BE2C (cell line): ENCODE data around the gene NME3.
A peak's percentile ranks its signal among the peaks of the same experiment; 100 is the strongest.

ENCODE experiments used
- DNase-seq: peaks from one replicate; pipeline ENCODE4 v3.0.0-alpha.2; 2020
- H3K27me3 ChIP-seq: fragments of 250-450 bp; sonication (Bioruptor Pico); 2 replicates; pipeline ENCODE4 v1.5.1; 2020; ENCODE audit warnings: mild to moderate bottlenecking
- H3K36me3 ChIP-seq: fragments of 250-450 bp; sonication (Bioruptor Pico); 2 replicates; pipeline ENCODE4 v1.5.1; 2020; ENCODE audit warnings: mild to moderate bottlenecking
- H3K4me1 ChIP-seq: fragments of 250-450 bp; sonication (Bioruptor Pico); 2 replicates; pipeline ENCODE4 v1.5.1; 2020
- H3K4me3 ChIP-seq: 2 replicates; pipeline ENCODE4 v1.5.1; 2011; ENCODE audit warnings: low read depth, low read length
- H3K9me3 ChIP-seq: fragments of 250-450 bp; sonication (Bioruptor Pico); 2 replicates; pipeline ENCODE4 v1.5.1; 2020
- TF ChIP-seq, protein P1 (sequence below): IDR thresholded peaks from 2 replicates; pipeline ENCODE4 v1.5.1; 2012; ENCODE audit warnings: mild to moderate bottlenecking, low read depth, low read length

The NME3 gene

DNA sequence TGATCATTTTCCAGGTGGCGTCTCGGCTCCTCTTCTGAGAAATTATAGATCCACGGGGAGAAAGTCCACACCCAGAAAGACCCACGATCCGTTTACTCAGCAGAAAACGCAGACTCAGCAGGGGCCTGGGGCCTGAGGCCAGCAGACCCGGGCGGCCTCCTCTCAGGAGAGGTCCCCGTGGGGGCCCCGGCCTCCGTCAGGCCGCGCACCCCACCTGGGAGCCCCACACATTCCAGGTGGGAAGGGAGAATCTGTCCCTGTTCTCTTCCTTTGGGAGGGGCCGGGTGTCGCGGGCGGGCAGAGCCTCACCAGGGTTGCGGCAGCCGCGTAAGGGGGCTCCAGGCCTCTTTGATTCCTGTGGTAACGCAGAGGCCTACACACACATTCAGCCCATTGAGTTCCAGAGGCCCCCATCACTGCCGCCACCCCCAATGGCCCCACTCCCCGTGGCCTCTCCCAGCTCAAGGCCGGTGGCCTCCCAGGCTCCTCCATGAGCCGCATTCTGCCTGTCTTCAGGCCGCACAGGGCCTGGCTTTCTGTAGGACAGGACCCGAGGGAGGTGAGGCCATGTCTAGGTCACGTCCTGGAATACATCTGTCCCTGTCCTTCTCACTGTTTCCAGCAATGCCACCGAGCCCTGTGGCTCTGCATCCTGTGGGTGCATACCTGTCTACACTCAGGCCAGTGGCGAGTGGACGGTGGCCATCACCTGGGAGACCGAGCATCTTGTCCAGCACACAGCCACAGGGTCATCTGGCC lies 23.7 kb upstream of the NME3 start:
- no peaks in the 10 kb centered on the region for H3K27me3 ChIP-seq
- H3K36me3 ChIP-seq: peaks cover 13% of the 10 kb centered on the region
- peaks cover 6% of the 10 kb centered on the region for H3K9me3 ChIP-seq
- H3K4me3 ChIP-seq: no peak overlapping the region
- DNase-seq: no peak
- TF ChIP-seq, protein P1, sequence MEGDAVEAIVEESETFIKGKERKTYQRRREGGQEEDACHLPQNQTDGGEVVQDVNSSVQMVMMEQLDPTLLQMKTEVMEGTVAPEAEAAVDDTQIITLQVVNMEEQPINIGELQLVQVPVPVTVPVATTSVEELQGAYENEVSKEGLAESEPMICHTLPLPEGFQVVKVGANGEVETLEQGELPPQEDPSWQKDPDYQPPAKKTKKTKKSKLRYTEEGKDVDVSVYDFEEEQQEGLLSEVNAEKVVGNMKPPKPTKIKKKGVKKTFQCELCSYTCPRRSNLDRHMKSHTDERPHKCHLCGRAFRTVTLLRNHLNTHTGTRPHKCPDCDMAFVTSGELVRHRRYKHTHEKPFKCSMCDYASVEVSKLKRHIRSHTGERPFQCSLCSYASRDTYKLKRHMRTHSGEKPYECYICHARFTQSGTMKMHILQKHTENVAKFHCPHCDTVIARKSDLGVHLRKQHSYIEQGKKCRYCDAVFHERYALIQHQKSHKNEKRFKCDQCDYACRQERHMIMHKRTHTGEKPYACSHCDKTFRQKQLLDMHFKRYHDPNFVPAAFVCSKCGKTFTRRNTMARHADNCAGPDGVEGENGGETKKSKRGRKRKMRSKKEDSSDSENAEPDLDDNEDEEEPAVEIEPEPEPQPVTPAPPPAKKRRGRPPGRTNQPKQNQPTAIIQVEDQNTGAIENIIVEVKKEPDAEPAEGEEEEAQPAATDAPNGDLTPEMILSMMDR: no peak
- H3K4me1 ChIP-seq: no peaks in the 10 kb centered on the region

DNA sequence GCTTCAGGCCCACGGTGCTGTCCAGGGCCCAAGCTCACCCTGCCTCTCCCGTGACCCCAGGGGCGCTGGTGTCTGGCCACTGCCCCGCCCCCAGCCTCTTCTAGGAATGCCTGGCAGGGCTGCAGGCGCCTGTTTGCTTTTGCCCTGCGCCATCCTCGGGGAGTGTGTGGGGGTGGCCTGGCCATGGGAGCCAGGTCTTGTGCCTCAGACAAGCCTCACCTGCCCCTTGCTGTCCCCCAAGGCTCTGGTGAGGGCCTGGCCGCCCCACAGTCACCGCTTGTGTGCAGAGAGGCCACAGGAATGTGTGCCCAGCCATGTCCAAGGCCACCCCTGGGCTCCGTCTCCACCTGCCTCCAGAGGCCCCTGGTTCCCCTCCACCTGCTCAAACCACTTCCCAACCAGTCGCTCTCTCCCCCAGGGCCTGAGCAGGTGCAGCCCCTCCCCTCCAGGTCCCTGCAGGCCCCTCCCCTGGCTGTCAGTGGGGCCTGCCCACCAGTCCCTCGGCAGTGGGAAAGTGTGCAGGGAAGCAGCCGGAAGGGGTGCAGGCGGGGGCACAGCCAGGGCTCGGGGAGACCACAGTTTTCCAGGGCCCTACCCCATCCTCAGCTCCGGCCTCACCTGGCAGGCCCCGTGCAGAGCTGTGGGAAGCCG lies 23.0 kb upstream of the NME3 start:
- H3K27me3 ChIP-seq: no peaks in the 10 kb centered on the region
- TF ChIP-seq, protein P1: no peak
- DNase-seq: no peak
- no peak overlapping the region for H3K4me3 ChIP-seq
- H3K9me3 ChIP-seq: peaks cover 6% of the 10 kb centered on the region
- peaks cover 20% of the 10 kb centered on the region for H3K36me3 ChIP-seq
- H3K4me1 ChIP-seq: no peaks in the 10 kb centered on the region

GRCh38 chr16:1793578-1794220 lies 22.4 kb upstream of the NME3 start, which contains the start of gene IGFALS:
Gene IGFALS, minus strand, starts transcription at chr16:1793705. Its CDS starts 53 bp downstream, at chr16:1793652.
- TF ChIP-seq, protein P1: no peak
- H3K27me3 ChIP-seq: no peaks in the 10 kb centered on the region
- H3K36me3 ChIP-seq: peaks cover 26% of the 10 kb centered on the region
- no peak within 1 kb of the TSS for H3K4me3 ChIP-seq
- DNase-seq: no peak
- no peaks in the 10 kb centered on the region for H3K4me1 ChIP-seq
- H3K9me3 ChIP-seq: peaks cover 6% of the 10 kb centered on the region

GRCh38 chr16:1792836-1793577 lies 21.7 kb upstream of the NME3 start:
- H3K4me1 ChIP-seq: no peaks in the 10 kb centered on the region
- no peaks in the 10 kb centered on the region for H3K27me3 ChIP-seq
- no peak for DNase-seq
- H3K4me3 ChIP-seq: no peak overlapping the region
- peaks cover 4% of the 10 kb centered on the region for H3K9me3 ChIP-seq
- TF ChIP-seq, protein P1: no peak
- peaks cover 33% of the 10 kb centered on the region for H3K36me3 ChIP-seq

DNA sequence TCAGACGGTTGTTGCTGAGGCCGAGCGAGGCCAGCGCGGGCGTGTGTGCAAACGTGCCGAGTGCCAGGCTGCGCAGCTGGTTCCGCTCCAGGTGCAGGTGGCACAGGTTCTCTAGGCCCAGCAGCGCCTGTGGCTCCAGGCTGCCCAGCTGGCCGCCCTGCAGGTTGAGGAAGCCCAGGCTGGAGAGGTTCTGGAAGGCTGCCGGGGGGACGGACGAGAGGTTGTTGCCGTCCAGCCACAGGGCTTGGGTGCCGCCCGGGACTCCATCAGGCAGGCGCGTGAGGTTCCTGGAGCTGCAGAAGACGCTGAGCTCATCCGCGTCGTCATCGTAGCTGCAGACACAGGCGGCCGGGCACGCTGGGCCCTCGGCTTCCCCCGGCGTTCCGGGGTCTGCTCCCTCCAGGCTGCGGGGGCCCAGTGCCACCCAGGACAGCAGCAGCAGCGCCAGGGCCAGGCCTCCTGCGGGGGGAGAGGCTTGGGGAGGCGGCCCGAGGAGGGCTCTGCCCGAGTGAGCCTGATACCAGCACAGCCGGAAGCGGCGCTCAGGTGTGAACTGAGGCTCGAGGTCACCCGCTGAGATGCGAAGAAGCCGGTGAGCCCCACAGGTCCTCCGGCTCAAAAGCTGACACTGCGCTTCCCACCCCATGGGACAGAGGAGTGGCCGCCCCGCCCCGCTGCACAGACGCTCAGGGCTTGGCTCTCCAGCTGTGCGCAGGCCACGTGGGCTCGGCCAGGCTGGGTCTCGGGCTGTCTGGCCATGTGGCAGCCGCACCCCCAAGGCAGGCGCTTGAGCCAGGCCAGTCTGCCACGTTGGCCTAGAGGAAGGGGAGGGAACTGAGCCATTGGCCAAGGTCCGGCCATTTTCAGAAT lies 20.8 kb upstream of the NME3 start:
- Histone ChIP-seq H3K4me3 (no peak overlapping the region), H3K36me3 (peaks cover 41% of the 10 kb centered on the region), H3K4me1 (no peaks in the 10 kb centered on the region), H3K9me3 (no peaks in the 10 kb centered on the region), H3K27me3 (no peaks in the 10 kb centered on the region)
- TF ChIP-seq, protein P1: no peak
- DNase-seq: peak; percentile 36
